Stimulated activated CD4-positive, alpha-beta T cell treated with anti-CD3 and anti-CD28 coated beads, Interleukin-4, amount 100 ng/mL, for 1 hour (primary cell): ENCODE measurements around the gene GLRX5.
"Not testable (repeated sequence)": the region's sequence is repeated elsewhere in the genome, so short reads cannot be mapped to it uniquely, and the experiment has no call there.

Experiments used
- DNase-seq: peaks from one replicate; pipeline ENCODE4 v3.0.0-alpha.2; 2020

Gene GLRX5

DNA sequence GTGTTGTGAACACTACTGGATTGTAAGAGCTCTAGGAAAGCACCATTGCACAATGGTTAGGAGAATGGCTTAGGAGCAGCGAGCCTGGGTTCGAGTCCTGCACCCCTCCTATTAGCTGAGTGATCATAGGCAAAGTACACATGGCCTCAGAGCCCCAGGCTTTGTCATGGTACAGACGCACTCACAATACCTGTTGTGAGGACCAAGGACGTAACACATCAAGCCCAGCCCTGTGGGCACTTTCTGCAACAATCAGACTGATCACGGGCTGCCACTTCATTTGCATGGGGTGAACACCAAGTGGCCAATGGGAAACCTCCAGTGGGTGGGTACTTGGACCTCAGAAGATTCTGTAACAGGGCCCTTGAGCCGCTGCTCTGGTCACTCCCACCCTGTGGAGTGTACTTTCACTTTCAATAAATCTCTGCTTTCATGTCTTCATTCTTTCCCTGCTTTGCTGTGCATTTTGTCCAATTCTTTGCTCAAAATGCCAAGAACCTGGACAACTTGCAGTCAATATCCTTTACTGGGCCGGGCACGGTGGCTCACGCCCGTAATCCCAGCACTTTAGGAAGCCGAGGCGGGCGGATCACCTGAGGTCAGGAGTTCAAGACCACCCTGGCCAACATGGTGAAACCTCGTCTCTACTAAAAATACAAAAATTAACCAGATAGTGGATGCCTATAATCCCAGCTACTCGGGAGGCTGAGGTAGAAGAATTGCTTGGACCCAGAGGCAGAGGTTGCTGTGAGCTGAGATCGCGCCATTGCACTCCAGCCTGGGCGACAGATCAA is 28.2 kb downstream of the GLRX5 start:
- DNase-seq, result no peak

DNA sequence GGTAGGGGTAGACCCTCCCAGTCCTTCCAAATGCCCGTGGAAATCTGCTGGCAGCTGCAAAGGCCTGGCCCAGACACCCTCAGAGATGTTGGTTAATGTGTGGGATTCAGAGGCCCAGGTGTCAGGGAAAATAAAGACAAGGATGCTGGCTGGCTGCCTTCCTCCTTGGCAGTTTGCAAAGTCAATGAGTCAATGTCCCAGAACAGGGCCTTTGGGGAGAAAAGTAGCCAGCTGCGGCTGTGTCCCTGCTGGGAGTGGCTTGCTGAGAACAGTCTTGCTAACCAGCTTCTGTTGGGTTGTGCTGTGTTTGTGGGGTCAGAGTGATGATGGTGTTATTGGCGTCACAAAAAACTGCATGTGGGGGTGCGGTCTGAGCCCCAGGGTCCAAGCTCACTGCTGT is 29.2 kb downstream of the GLRX5 start:
- DNase-seq, result no peak

DNA sequence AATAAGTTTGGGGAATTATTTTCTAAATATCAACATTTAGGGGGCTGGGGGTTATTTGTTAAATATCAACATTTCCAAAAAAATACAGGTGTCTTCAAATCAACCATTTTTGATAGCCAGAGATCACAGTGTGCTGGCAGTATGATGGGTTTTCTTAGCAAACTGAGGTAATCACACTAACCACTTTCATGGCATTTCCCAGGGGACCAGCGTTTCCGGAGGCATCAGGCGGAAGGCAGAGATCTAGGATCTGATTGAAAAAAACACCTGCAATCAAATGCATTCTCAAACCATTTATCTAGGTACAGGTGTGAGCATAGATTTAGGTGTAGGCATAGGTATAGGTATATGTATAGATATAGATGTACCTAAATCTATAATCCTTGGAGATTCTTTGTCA is 34.6 kb downstream of the GLRX5 start:
- DNase-seq, result no peak

DNA sequence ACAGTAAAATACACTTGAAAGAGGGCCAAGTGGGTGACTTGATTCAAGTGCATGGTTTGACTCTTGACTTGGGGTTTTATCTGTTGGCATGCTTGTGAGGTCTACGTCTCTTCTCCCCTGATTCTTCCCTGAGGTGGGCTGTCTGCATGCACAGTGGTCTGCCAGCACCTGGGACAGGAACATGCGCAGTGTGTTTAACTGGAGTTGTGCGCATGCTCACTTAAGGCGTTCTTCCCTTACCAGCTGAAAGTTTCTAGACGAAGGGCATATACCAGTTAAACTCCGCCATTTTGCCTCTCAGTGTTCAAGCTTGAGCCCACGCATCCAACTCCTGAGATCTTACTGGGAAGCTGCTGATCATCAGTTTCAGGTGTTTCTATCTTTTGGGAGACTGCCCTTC is 38.5 kb downstream of the GLRX5 start:
- no peak for DNase-seq

DNA sequence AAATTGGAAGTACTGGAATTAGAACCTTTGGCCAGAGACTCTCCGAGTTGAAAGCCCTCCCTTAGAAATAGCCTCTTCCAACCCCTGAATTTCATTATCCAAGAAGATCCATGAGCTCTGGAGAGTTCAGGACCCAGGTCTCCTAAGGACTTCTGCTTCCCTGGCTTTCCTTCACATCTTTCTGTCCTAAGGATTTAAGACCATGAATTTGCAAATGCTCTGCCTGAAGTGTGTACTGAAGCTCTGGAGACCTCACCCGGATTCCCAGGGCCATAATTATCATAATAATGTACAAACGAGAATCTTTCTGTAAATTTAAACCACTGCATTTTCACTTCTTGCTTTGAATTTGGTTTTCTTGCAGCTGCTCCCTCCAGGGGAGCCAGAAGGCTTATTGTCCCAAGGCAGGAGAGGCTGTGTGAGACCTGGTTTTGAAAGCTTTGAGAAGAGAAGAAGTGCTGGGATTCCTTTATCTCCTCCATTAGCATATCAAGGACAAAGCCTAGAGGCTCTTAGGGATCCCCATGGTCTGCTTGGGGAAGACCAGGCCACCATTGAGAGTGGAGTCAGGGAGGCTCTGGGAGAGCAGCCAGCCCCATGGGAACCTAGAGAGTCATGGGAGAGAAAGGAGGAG is 41.1 kb downstream of the GLRX5 start:
- no peak for DNase-seq

DNA sequence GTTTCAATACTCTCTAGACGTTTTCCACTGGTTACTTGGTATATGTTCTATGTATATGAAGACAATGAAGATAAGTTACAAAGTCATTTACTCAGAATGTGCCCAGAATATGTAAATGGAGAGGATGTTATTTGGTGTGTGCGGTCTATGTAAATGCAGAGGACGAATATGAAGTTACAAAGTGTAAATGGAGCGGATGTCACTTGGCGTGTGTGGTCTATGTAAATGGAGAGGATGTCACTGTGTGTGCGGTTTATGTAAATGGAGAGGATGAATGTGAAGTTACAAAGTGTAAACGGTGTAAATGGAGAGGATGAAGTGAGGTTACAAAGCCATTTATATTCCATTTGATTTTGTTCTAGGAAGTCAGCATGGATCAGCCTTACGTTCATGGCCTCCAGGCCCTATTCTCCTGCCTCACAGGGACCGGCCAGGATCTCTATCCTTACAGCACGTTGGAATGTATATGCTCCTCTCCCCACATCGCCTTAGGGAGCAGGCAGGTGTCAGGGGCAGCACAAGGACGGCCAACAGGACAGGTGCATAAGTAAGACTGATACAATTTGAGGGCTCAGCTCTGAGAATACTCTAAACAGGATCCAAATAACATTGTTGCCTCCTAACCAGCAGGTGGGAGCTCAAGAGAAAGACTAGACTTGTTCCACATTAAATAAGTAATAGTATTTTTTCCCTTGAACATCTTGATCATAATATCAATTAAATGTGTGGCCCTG is 42.4 kb downstream of the GLRX5 start:
- DNase-seq, result no peak

DNA sequence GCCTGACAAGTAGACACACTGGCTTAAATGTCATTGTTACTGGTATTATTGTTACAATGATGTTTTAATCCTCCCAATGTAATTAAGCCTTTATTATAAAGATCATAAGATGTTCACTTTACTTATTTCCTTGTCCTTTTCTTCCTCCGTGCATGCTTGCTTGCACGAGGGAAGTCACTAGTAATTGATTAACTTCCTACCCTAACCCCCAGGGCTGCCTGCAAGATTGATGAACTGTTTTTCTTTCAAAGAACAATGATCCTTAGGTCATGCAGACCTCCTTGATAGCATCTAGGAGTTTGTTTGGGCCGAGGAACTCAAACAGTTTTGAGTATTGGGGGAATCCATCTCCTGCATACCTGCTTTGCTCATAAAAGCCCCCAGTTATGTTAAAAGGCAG is 43.0 kb downstream of the GLRX5 start:
- DNase-seq, result no peak

DNA sequence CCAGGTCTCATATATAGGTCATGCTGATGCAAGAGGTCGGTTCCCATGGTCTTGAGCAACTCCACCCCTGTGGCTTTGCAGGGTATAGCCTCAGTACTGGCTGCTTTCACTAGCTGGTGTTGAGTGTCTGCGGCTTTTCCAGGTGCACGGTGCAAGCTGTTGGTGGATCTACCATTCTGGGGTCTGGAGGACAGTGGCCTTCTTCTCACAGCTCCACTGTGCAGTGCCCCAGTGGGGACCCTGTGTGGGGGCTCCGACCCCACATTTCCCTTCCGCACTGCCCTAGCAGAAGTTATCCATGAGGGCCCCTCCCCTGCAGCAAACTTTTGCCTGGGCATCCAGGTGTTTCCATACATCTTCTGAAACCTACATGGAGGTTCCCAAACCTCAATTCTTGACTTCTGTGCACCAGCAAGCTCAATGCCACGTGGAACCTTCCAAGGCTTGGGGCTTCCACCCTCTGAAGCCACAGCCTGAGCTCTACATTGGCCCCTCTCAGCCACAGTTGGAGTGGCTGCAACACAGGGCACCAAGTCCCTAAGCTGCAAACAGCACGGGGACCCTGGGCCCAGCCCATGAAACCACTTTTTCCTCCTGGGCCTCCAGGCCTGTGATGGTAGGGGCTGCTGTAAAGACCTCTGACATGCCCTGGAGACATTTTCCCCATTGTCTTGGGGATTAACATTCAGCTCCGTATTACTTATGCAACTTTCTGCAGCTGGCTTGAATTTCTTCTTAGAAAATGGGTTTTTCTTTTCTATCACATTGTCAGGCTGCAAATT is 49.2 kb downstream of the GLRX5 start:
- DNase-seq, result not testable (repeated sequence)

DNA sequence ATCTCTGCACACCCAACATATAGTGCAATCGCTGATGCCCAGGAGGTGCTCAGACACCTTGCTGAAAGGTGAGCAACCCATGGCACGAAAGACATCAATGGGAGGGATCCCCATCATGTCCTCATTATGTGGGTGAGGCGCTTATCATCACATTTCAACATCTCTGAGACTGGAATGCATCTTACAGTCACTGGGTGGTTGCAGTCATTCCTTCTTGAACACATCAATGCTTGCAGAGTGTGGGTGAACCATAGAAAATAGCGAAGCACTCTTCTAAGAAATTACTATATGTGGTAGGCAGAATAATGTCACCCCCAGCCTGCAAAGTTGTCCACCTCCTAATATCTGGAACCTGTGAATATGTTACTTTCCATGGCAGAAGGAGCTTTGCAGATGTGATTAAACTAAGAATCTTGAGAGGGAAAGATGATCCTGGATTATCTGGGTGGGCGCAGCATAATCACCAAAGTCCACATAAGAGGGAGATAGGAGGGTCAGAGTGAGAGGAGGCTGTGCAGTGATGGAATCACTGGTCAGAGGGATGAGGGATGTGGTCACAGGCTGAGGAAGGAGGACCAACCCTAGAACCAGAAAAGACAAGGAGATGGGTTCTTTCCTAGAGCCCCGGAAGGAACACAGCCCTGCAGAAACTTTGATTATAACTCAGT is 51.2 kb downstream of the GLRX5 start:
- DNase-seq, result no peak

DNA sequence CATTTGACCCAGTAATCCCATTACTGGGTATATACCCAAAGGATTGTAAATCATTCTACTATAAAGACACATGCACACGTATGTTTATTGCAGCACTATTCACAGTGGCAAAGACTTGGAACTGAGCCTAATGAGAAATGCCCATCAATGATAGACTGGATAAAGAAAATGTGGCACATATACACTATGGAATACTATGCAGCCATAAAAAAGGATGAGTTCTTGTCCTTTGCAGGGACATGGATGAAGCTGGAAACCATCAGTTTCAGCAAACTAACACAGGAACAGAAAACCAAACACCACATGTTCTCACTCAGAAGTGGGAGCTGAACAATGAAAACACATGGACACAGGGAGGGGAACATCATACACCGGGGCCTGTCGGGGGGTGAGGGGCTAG is 56.3 kb downstream of the GLRX5 start:
- DNase-seq, result not testable (repeated sequence)
